ENCODE measurements around the gene TMCO4.

Gene TMCO4

DNA sequence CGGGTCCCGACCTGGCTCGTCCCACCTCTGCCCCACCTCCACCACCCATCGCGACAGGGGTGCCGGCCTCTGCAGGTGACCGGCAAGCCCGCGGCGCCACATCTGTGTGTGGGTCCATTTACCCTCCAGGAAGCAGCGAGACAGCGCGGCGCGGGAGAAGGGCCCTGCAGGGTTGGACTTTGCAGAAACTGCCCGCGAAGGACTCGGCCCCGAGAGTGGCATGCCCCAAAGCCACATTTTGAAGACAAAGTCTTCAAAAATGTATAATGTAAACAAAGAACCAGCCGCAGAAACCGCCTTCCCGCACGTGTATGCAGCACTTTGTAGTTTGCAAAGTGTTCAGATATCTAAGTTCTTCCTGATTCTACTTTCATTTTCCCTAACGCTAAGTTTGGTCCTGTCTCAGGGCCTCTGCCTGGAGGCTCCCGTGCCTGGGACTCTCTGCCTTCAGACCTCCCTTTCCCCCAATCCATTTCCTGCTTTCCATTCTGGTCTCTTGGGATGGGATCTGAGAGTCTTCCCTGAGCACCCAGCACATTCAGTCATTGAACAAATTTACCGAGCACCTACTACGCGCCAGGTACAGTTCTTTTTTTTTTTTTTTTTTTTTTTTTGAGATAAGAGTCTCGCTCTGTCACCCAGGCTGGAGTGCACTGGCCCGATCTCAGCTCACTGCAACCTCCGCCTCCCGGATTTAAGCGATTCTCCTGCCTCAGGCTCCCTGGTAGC, 524 bp upstream of the TMCO4 start:
- Histone ChIP-seq H3K27me3 (peaks cover 20% of the 10 kb centered on the region), H3K4me3 (ENCODE audit: low read depth in 1 of 2, low read length in 1 of 2) (peak overlapping the region; percentile 56 to 63), H3K9me3 (no peaks in the 10 kb centered on the region), H3K4me1 (ENCODE audit: control insufficient read depth in 1 of 2, insufficient read depth in 1 of 2, low read depth in 1 of 2, low read length in 1 of 2) (peaks cover 10 to 12% of the 10 kb centered on the region in 2 experiments), H3K27ac (no peak overlapping the region), H3K36me3 (no peaks in the 10 kb centered on the region)
- TF ChIP-seq, protein P1, sequence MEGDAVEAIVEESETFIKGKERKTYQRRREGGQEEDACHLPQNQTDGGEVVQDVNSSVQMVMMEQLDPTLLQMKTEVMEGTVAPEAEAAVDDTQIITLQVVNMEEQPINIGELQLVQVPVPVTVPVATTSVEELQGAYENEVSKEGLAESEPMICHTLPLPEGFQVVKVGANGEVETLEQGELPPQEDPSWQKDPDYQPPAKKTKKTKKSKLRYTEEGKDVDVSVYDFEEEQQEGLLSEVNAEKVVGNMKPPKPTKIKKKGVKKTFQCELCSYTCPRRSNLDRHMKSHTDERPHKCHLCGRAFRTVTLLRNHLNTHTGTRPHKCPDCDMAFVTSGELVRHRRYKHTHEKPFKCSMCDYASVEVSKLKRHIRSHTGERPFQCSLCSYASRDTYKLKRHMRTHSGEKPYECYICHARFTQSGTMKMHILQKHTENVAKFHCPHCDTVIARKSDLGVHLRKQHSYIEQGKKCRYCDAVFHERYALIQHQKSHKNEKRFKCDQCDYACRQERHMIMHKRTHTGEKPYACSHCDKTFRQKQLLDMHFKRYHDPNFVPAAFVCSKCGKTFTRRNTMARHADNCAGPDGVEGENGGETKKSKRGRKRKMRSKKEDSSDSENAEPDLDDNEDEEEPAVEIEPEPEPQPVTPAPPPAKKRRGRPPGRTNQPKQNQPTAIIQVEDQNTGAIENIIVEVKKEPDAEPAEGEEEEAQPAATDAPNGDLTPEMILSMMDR (IDR thresholded peaks at IDR 0.05), result no peak

DNA sequence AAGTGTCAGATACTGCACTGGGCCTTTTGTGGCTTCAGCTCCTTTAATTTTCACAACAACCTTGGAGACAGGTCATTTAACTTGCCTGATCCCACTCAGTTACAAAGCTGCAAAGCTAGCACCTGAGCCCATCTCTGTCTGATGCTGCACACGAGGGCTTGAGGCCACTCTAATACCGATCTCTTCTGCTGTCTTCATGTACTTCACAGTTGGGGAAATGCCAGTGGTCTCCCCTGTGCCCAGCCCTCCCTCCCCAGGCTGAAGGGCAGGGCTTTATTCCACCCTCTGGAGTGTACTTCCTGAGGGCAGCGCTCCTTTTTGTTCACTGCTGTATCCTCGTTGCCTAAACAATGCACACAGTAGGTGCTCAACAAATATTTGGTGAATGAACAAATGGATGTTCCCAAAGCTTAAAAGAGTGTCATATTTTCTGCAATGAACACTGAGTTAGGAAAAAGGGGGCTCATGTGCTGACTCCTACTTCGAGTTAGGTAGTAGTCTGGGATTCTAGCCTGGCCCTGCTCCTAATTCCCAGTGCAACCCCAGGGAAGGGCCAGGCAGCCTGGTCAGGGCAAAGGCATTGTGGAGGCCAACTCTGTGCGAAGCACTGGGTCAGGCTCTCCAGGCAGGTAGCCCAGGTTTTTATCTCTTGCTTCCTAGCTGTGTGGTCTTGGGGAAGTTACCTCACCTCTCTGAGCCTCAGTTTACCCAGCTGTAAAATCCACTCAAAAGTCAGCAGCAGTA, 1.1 kb downstream of the TMCO4 start:
- TF ChIP-seq, protein P1 (IDR thresholded peaks at IDR 0.05), result no peak
- Histone ChIP-seq H3K27me3 (peaks cover 20% of the 10 kb centered on the region), H3K27ac (no peak overlapping the region), H3K4me1 (ENCODE audit: control insufficient read depth in 1 of 2, insufficient read depth in 1 of 2, low read depth in 1 of 2, low read length in 1 of 2) (peaks cover 20 to 25% of the 10 kb centered on the region in 2 experiments), H3K4me3 (ENCODE audit: low read depth in 1 of 2, low read length in 1 of 2) (no peak overlapping the region), H3K36me3 (no peaks in the 10 kb centered on the region), H3K9me3 (no peaks in the 10 kb centered on the region)

DNA sequence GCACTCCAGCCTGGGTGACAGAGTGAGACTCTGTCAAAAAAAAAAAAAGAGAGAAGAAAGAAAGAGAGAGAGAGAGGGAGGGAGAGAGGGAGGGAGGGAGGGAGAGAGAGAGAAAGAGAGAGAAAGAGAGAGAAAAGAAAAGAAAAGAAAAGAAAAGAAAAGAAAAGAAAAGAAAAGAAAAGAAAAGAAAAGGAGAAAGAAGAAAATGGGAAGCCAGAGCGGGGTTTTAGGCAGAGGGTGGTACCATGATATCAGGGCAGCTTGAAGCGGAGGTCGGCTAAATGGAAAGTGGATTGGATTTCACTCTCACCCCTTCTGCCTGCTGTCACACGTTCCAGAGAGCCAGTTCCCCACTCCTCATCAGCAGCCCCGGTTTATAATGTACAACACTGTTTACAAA, 1.9 kb downstream of the TMCO4 start:
- Histone ChIP-seq H3K4me1 (ENCODE audit: control insufficient read depth in 1 of 2, insufficient read depth in 1 of 2, low read depth in 1 of 2, low read length in 1 of 2) (peaks cover 29 to 32% of the 10 kb centered on the region in 2 experiments), H3K9me3 (no peaks in the 10 kb centered on the region), H3K27me3 (peaks cover 20% of the 10 kb centered on the region), H3K4me3 (ENCODE audit: low read depth in 1 of 2, low read length in 1 of 2) (no peak overlapping the region), H3K27ac (no peak overlapping the region), H3K36me3 (no peaks in the 10 kb centered on the region)
- TF ChIP-seq, protein P1 (IDR thresholded peaks at IDR 0.05), result no peak

GRCh38 chr1:19794583-19794982, 5.1 kb downstream of the TMCO4 start:
- H3K4me1 ChIP-seq (ENCODE audit: control insufficient read depth in 1 of 2, insufficient read depth in 1 of 2, low read depth in 1 of 2, low read length in 1 of 2), result peaks cover 31 to 35% of the 10 kb centered on the region in 2 experiments
- TF ChIP-seq, protein P1 (IDR thresholded peaks at IDR 0.05), result no peak
- H3K36me3 ChIP-seq, result no peaks in the 10 kb centered on the region
- H3K27ac ChIP-seq, result no peak overlapping the region
- no peaks in the 10 kb centered on the region for H3K9me3 ChIP-seq
- no peak overlapping the region for H3K4me3 ChIP-seq (ENCODE audit: low read depth in 1 of 2, low read length in 1 of 2)
- no peaks in the 10 kb centered on the region for H3K27me3 ChIP-seq

DNA sequence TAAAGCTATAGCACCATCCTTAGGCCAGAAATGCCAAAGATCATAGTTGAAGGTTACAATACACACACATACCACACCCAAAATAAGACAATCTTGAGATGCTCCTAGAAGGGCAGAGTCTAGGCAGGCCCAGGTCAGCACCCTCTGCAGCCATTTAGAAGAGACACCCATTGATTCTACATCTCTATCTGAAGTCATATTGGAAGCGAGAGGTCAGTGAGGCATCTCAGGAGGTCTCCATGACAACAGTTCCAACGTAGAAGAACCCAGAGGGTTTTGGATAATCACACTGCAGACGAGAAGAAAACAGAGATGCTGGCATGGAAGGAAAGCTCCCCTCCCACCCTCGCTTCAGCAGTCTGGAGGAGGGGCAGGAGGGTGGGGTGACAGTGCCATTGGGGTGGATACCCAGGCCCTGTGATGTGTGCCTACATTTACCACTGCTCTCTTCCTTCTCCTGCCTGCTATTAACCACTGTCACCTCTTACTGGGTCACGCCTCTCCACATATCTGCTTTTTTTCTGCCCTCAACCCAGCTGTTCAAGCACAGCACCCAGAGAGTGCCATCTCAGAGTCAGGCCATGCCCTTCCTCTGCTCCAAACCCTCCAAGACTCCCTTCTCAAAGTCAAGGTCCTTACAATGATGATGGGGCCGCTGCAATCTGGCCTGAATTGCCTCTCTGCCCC, 6.2 kb downstream of the TMCO4 start:
- Histone ChIP-seq H3K36me3 (no peaks in the 10 kb centered on the region), H3K4me3 (ENCODE audit: low read depth in 1 of 2, low read length in 1 of 2) (no peak overlapping the region), H3K9me3 (no peaks in the 10 kb centered on the region), H3K27ac (no peak overlapping the region), H3K4me1 (ENCODE audit: control insufficient read depth in 1 of 2, insufficient read depth in 1 of 2, low read depth in 1 of 2, low read length in 1 of 2) (peaks cover 22 to 26% of the 10 kb centered on the region in 2 experiments), H3K27me3 (no peaks in the 10 kb centered on the region)
- TF ChIP-seq, protein P1 (IDR thresholded peaks at IDR 0.05), result no peak
